ENCODE results near the gene GPR152.

GRCh38 chr11:67464411-67465188 lies 12.1 kb upstream of the GPR152 start:
- TF ChIP-seq CTCF (IDR thresholded peaks at IDR 0.05), result no peak
- TF ChIP-seq POLR2AphosphoS5 (IDR thresholded peaks at IDR 0.05), result peak; percentile 66
- peak; percentile 69 for TF ChIP-seq POLR2A (IDR thresholded peaks at IDR 0.05)
